HG03095 (cell line): ENCODE measurements around the gene RHPN2.
"Not testable (repeated sequence)": the region's sequence is repeated elsewhere in the genome, so short reads cannot be mapped to it uniquely, and the experiment has no call there.

Experiments
- ATAC-seq: cut with Tn5 transposase; IDR thresholded peaks from one replicate; pipeline ENCODE4 v1.9.1; 2021; ENCODE audit warnings: moderate library complexity; ENCODE audit not compliant: unreplicated experiment

The RHPN2 gene

DNA sequence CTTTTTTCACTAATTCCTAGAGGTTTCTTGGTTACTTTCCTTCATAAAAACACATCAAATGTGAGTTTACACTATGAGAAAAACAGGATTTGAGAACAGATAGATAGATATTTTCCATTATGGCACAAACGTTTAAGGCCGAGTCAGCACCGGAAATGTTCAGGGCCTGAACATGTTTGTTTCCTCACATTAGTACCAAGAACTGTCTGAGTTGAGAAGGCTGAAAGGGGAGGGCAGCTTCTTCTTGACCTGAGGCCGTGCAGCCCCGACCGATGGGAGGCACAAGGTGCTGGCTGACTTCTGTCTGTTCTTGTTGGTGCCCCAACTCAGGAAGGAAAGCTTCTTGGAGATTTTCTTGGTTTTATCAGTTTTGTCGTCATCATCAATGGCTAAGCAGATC lies 84.9 kb downstream of the RHPN2 start:
- not testable (repeated sequence) for ATAC-seq

DNA sequence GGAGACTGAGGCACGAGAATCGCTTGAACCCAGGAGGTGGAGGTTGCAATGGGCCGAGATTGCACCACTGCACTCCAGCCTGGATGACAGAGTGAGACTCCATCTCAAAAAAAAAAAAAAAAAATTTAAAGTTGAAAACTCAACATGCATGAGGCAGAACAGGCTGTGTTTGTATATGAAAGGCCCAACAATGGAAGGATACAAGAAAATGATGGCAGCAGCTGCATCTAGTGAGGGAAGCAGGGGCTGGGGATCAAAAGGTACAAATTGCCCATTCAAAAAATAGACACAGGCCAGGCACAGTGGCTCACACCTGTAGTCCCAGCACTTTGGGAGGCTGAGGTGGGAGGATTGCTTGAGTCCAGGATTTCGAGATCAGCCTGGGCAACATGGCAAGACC lies 86.9 kb downstream of the RHPN2 start:
- not testable (repeated sequence) for ATAC-seq

DNA sequence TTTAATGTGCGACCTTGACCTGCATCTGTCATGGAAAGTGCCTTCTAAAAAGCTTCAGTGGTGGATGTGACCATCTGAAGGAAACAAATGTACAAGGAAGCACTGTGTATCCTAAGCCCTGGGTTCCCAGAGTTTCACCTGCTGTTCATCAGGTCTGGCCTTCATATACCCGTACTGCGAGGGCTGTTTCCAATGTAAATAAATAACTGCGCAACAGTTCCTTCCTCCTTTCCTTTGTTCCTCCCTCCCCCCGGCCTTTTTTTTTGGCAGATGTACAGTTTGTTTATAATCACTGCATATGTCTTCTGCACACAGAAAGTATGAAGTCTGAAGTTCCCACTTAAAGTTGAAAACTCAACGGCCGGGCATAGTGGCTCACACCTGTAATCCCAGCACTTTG lies 87.4 kb downstream of the RHPN2 start:
- no peak for ATAC-seq

DNA sequence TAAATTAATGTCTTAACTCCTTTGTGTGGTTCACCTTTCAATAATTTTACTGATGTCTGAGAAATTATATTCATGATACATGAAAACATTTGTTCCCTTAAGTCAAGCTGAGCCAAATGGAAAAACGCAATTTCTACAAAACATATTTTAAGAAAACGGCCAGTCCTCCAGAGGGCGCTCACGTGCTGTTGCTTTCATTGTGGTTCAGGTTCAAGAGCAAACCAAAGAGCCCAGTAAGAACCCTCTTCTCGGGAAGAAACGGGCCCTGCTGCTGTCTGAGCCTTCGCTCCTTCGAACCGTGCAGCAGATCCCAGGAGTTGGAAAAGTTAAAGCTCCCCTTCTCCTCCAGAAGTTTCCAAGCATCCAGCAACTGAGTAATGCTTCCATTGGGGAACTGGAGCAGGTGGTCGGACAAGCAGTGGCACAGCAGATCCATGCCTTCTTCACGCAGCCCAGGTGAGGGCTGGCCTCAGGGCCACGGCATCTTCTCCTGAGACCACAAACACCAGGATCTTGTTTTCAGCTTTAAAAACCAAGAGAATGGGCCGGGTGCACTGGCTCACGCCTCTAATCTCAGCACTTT lies 88.4 kb downstream of the RHPN2 start:
- ATAC-seq = no peak

DNA sequence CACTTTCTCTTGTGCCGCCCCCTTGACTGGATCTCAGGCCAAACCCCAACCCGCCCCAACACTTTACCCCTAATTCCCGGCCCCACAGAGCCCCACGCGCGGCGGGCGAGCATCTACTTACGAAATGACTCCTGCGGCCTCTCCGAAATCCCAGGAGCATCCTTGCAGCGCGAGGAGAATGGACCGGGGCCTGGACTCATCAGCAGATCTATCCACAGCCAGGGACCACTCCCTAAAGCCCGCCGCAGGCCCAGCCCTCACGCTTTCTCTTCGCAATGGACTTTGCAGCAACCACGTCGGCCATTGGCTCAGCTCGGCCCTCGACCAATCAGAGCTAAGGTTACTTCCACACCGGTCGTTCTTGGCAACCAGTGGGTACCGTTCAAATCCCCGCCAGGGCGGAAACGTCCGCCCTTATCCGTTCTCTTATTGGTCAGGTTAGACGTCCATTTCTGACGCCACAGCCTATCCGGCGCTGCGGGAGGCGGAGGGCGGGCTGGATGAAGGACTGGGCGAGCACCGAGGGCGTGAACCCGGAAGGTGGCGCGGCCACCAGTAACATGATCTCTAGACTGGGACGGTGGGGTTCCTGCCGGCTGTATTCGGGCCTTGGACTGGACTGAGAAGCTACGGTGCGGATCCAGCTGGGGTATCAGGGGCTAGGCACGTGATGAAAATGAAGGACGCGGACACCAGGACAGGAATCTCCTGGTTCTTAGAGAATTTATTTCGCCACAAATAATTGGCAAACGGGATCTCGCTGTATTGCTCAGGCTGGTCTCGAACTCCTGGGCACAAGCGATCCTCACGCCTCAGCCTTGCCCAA lies 92.8 kb downstream of the RHPN2 start, which contains the start of the genes CEP89 and FAAP24:
Gene CEP89, minus strand, starts transcription at position 244 of the 826 bp plus-strand sequence. Its CDS starts 84 bp downstream, at position 160.
Gene FAAP24, plus strand, starts transcription at position 528 of the 826 bp plus-strand sequence. CDS start 955 bp downstream, outside the sequence.
- peak; percentile 98 for ATAC-seq

DNA sequence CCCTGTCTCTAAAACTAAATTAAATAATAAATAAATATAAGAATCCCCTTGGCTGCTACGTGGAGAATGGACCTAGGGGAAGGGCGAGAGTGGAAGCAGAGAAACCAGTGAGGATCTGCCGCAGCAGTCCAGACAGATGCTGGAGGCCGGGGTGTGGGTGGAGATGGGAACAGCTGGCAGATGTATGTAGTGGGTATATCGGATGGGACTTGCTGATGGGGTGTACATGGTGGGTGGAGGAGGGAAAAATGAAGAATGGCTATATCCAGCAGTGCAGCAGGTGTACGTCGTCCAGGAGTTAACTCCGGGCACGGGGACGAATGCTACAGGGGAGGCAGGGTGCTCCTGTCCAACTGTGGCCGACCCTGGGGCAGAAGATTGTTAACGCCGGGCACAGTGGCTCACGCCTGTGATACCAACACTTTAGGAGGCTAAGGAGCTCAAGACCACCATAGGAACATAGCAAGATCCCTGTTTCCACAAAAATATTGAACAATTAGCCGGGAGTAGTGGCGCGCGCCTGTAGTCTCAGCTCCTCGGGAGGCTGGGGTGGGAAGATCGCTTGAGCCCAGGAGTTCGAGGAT lies 93.6 kb downstream of the RHPN2 start:
- no peak for ATAC-seq

DNA sequence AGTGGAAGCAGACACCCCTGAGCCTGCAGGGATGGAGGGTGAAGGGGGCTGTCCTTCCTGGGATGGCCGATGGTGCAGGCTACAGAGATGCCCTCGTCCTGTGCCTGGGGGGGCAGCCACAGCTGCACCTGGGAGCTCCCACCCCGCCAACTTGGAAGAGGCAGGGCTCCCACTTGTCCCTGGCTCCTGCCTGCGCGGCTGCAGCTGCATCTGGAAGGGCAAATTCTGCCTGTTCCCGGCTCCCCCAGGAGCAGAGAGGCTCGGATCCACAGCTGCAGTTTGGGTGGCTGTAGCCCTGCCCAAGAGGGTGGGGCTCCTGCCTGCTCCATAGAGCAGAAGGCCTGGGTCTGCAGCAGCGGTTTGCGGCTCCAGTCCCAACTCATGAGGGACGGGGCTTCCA lies 95.1 kb downstream of the RHPN2 start:
- no peak for ATAC-seq

DNA sequence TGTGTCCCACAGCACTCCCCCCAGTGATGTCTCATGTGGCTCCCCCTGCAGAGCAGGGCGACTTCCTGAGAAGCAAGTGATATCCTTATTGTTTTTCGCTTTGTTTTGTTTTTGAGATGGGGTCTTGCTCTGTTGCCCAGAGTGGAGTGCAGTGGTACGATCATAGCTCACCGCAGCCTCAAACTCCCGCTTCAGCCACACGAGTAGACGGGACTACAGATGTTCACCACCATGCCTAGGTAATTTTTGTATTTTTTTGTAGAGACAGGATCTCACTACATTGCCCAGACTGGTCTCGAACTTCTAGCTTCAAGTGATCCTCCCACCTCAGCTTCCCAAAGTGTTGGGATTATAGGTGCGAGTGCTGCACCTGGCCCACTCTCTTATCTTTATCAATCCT lies 97.9 kb downstream of the RHPN2 start:
- ATAC-seq = no peak

DNA sequence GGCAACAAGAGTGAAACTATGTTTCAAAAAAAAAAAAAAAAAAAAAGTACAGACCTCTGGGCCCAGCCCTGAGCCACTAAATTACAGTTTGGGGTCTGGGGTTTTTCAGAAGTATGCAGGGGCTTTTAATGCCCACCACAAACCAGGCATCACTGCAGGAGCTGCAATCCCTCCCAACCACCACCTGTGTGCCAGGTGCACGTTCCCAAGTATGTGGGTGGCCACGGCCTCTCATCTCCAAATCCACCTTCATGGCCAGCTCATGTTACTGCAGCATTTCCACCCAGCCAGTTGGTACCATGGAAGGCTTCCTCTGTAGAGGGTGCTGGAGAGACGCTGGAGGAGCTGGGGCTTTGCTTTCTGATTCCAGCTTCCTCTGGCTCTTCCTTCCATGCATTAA lies 119.4 kb downstream of the RHPN2 start:
- ATAC-seq = no peak

DNA sequence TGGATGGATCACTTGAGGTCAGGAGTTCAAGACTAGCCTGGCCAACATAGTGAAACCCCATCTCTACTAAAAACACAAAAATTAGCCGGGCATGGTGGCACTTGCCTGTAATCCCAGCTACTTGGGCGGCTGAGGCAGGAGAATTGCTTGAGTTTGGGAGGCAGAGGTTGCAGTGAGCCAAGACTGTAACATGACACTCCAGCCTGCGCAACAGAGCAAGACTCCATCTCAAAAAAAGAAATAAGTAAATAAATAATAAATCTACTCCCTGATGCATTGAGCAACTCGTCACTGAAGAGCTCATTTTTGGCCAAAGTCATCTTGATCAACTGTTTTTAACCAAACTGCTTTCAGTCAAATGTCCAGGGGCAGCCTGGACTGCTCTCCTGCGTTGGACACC lies 123.4 kb downstream of the RHPN2 start:
- ATAC-seq = not testable (repeated sequence)

DNA sequence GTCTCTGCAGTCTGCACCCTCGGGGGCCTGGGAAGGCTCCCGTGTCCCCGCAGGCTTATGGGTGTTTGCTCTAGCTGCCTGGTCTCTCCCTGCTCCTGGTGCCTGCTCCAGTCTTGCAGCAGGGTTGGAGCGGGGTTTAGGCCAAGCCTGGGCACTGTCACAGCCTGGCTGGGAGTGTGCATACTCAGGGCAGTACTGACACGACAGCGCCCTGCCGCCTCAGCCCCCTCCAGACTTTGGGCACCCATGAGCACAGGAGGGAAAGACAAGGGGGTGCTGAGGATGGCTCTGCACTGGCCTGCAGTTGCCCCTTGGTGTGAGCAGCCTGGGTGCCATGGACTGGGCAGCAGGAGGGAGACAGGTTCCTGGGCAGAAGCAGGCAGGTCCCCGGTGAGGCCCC lies 128.6 kb downstream of the RHPN2 start:
- ATAC-seq = no peak

DNA sequence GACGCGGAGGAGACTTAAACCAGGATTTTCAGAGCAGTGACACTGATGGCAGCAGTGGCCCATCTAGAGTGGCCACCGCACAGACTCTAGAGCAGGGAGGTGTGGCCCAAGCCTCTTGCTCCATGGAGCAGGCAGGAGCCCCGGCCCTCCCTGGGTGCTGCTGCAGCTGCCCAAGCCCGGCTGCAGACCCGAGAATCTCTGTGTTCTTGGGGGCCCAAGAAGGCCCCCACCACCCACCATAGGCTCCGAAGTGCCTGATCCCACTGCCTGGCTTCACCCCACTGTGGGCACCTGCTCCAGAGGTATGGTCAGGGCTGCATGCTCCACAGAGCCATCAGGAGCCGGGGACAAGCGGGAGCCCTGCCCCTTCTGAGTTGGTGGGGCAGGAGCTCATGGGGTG lies 129.1 kb downstream of the RHPN2 start:
- ATAC-seq = no peak

DNA sequence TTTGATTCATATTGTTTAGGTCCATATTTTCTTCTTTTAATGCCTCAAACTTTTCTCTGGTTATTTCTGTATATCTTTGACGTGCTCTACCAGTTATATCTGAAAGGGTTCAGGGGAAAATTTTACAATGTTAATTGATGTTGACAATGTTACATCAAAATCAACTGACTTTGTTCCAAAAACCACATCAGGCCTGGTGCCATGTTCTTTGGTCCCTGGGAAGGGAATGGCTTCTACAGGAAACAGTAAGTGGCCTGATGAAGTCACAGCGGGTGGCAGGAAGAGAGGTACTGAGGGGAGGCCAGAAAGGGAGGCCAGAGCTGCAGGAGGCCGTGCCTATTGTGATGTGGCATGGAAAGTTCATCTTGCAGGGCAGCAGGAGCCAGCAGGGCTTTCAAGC lies 131.1 kb downstream of the RHPN2 start:
- no peak for ATAC-seq

DNA sequence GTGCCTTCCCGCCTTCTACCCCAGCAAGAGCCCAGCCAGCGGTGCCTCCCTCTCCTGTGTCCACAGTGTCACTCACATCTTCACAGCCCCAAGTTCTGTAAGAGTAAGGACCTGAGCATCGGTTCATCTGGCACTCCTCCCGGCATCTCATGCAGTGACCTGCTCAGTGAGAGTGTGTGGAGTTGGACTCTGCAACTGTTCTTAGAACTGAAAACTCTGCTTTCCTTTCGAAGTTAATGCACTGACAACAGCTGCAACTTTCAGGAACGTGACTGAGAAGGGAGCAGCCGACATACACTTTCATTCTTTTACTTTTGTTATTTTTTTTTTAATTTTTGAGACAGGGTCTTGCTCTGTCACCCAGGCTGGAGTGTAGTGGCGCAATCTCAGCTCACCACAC lies 134.1 kb downstream of the RHPN2 start:
- no peak for ATAC-seq

DNA sequence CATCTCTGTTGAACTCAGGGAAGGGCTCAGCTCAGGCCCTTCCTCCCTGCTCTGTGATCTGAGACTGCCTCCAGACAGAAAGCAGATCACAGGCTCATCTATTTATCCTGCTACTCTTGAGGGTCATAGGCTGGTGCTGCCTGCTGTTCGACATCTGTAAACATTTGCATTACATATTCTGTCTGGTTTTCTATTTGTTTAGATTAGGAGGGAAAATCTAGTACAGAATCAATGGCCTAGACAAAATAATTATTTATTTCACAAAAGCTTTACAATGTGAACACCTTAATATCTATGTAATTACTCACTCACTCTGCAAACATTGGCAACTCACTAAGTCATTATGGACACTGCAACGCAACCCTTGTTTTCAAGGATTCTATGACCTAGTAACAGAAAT lies 135.9 kb downstream of the RHPN2 start:
- no peak for ATAC-seq
